ENCODE data around the gene CELA2B. TPM values are rescaled to one million over a fixed set of nuclear protein-coding genes. Genes with fewer than 3 reads are reported as not detected.
"Not testable (repeated sequence)": the region's sequence is repeated elsewhere in the genome, so short reads cannot be mapped to it uniquely, and the experiment has no call there.

Gene CELA2B
- polyA plus RNA-seq, 3 donors = not detected

DNA sequence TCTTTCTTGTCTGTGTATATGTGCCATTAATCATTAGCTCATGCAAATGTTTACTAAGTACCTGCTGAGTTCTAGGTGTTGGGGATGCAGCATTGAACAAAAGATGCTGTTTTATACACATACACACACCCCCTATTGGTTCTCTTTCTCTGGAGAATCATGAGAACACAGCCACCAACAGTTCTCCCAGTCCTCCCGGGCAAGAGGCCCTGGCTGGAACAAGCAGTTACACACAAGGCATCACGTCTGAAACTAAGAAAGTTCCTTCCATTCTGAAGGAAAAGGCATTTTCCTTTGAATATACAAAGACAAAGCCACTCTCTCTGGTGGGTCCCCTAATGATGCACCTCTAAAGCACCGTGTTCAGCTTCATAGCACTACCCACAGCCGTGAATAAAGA is 37.3 kb downstream of the CELA2B start:
- Histone ChIP-seq H3K9me3 (replicated peaks in 1 of 2; ENCODE audit: control insufficient read depth in 1 of 2, insufficient read depth in 1 of 2, low read length in 2 of 2) (no peaks in the 10 kb centered on the region), H3K9ac (ENCODE audit: insufficient read depth, low read length, poor library complexity, severe bottlenecking) (no peak overlapping the region), H3K36me3 (replicated peaks in 1 of 2; ENCODE audit: control insufficient read depth in 1 of 2, insufficient read depth in 2 of 2, low read length in 2 of 2) (peaks cover 16 to 46% of the 10 kb centered on the region in 2 donors), H2AFZ (ENCODE audit: insufficient read depth, low read depth, low read length, poor library complexity, severe bottlenecking) (no peak overlapping the region), H3K79me2 (ENCODE audit: insufficient read depth, low read length) (no peaks in the 10 kb centered on the region), H4K20me1 (ENCODE audit: insufficient read depth, low read length) (peaks cover 24% of the 10 kb centered on the region), H3K4me2 (replicated peaks; ENCODE audit: extremely low read depth, low read length, poor library complexity, severe bottlenecking) (no peak overlapping the region), H3K27ac (ENCODE audit: low read depth in 1 of 2, low read length in 2 of 2) (no peak overlapping the region), H3K27me3 (ENCODE audit: control insufficient read depth in 2 of 2, insufficient read depth in 2 of 2, low read length in 2 of 2) (no peaks in the 10 kb centered on the region), H3K4me3 (replicated peaks in 1 of 3; ENCODE audit: low read depth in 2 of 3, low read length in 3 of 3) (no peak overlapping the region), H3K4me1 (ENCODE audit: control insufficient read depth in 1 of 2, insufficient read depth in 2 of 2, low read length in 2 of 2) (peaks cover 8 to 10% of the 10 kb centered on the region in 2 donors)
- Mint-ChIP-seq H3K27me3 (ENCODE audit: low read depth in 3 of 3) (peaks cover 0 to 4% (median 2%) of the 10 kb centered on the region in 3 donors), H3K4me3 (no peak overlapping the region), H3K36me3 (peaks cover 55 to 70% of the 10 kb centered on the region in 2 donors), H3K4me1 (peaks cover 9% of the 10 kb centered on the region), H3K27ac (peak overlapping the region in 3 of 7 donors; percentile 7 to 71 (median 62)), H3K9me3 (no peaks in the 10 kb centered on the region)
- intact Hi-C loops (cut with micrococcal nuclease) = no loop called here
- WGBS (ENCODE audit: insufficient coverage) = 100% methylated on average over 3 of the region's 4 CpGs
- DNase-seq = no peak
- no peak for TF ChIP-seq CTCF (IDR thresholded peaks at IDR 0.05)

DNA sequence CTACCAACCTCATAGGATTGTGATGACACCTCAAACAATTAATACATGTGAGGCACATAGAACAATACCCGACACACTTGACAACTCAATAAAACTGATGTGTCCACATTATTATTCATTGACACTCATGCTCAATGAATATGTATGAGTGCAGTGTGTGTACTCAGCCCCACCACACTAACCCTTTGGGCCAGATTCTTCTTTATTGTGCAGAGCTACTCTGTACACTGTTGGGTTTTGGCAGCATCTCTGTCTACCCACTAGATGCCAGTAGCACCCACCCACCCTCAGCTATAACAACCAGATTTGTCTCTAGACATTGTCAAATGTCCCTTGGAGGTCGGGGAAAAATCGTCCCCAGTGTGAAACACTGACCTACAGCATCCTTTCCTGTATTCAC is 38.0 kb downstream of the CELA2B start:
- H3K27me3 Mint-ChIP-seq (ENCODE audit: low read depth in 3 of 3) = peaks cover 0 to 4% (median 2%) of the 10 kb centered on the region in 3 donors
- Histone ChIP-seq H3K9ac (ENCODE audit: insufficient read depth, low read length, poor library complexity, severe bottlenecking) (no peak overlapping the region), H3K36me3 (replicated peaks in 1 of 2; ENCODE audit: control insufficient read depth in 1 of 2, insufficient read depth in 2 of 2, low read length in 2 of 2) (peaks cover 16 to 49% of the 10 kb centered on the region in 2 donors), H3K4me1 (ENCODE audit: control insufficient read depth in 1 of 2, insufficient read depth in 2 of 2, low read length in 2 of 2) (peaks cover 8 to 10% of the 10 kb centered on the region in 2 donors), H3K9me3 (replicated peaks in 1 of 2; ENCODE audit: control insufficient read depth in 1 of 2, insufficient read depth in 1 of 2, low read length in 2 of 2) (no peaks in the 10 kb centered on the region), H3K4me2 (replicated peaks; ENCODE audit: extremely low read depth, low read length, poor library complexity, severe bottlenecking) (no peak overlapping the region), H3K27me3 (ENCODE audit: control insufficient read depth in 2 of 2, insufficient read depth in 2 of 2, low read length in 2 of 2) (no peaks in the 10 kb centered on the region), H2AFZ (ENCODE audit: insufficient read depth, low read depth, low read length, poor library complexity, severe bottlenecking) (no peak overlapping the region), H3K79me2 (ENCODE audit: insufficient read depth, low read length) (no peaks in the 10 kb centered on the region), H3K4me3 (replicated peaks in 1 of 3; ENCODE audit: low read depth in 2 of 3, low read length in 3 of 3) (no peak overlapping the region), H3K27ac (ENCODE audit: low read depth in 1 of 2, low read length in 2 of 2) (no peak overlapping the region), H4K20me1 (ENCODE audit: insufficient read depth, low read length) (peaks cover 24% of the 10 kb centered on the region)
- WGBS (ENCODE audit: insufficient coverage) = 100% methylated on average over 2 of the region's 3 CpGs
- peaks cover 9% of the 10 kb centered on the region for H3K4me1 Mint-ChIP-seq
- TF ChIP-seq CTCF (IDR thresholded peaks at IDR 0.05) = no peak
- peaks cover 53 to 70% of the 10 kb centered on the region in 2 donors for H3K36me3 Mint-ChIP-seq
- no peak for DNase-seq
- H3K27ac Mint-ChIP-seq = peak overlapping the region in 1 of 7 donors; percentile 80
- intact Hi-C loops (cut with micrococcal nuclease) = no loop called here
- H3K4me3 Mint-ChIP-seq = no peak overlapping the region
- no peaks in the 10 kb centered on the region for H3K9me3 Mint-ChIP-seq

DNA sequence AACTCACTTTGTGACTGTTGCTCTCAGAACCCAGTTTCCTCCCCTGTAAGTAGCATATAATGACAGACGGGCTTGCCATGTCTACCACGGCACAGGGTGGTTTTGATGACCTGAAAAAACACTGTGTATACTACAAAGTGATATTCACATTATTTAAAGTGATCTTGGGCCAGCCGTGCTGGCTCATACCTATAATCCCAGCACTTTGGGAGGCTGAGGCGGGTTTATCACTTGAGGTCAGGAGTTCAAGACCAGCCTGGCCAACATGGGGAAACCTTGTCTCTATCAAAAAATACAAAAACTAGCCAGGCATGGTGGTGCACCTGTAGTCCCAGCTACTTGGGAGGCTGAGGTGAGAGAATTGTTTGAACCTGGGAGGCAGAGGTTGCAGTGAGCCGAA is 38.7 kb downstream of the CELA2B start:
- H3K79me2 ChIP-seq (ENCODE audit: insufficient read depth, low read length); H3K9me3 Mint-ChIP-seq; H3K4me2 ChIP-seq (replicated peaks; ENCODE audit: extremely low read depth, low read length, poor library complexity, severe bottlenecking); H2AFZ ChIP-seq (ENCODE audit: insufficient read depth, low read depth, low read length, poor library complexity, severe bottlenecking); H3K4me1 ChIP-seq (ENCODE audit: control insufficient read depth in 1 of 2, insufficient read depth in 2 of 2, low read length in 2 of 2); H3K27me3 ChIP-seq (ENCODE audit: control insufficient read depth in 2 of 2, insufficient read depth in 2 of 2, low read length in 2 of 2); H3K4me1 Mint-ChIP-seq; H3K9ac ChIP-seq (ENCODE audit: insufficient read depth, low read length, poor library complexity, severe bottlenecking); H3K27ac ChIP-seq (ENCODE audit: low read depth in 1 of 2, low read length in 2 of 2); H3K4me3 Mint-ChIP-seq; H3K9me3 ChIP-seq (replicated peaks in 1 of 2; ENCODE audit: control insufficient read depth in 1 of 2, insufficient read depth in 1 of 2, low read length in 2 of 2); H3K4me3 ChIP-seq (replicated peaks in 1 of 3; ENCODE audit: low read depth in 2 of 3, low read length in 3 of 3); H3K27me3 Mint-ChIP-seq (ENCODE audit: low read depth in 3 of 3); DNase-seq; intact Hi-C loops (cut with micrococcal nuclease): not testable (repeated sequence)
- H3K36me3 Mint-ChIP-seq = peaks cover 53 to 72% of the 10 kb centered on the region in 2 donors
- peak overlapping the region in 4 of 7 donors; percentile 7 to 80 (median 48) for H3K27ac Mint-ChIP-seq
- peaks cover 16 to 49% of the 10 kb centered on the region in 2 donors for H3K36me3 ChIP-seq (replicated peaks in 1 of 2; ENCODE audit: control insufficient read depth in 1 of 2, insufficient read depth in 2 of 2, low read length in 2 of 2)
- peaks cover 24% of the 10 kb centered on the region for H4K20me1 ChIP-seq (ENCODE audit: insufficient read depth, low read length)
- no CpG with 5 or more reads among the region's 5 CpGs for WGBS (ENCODE audit: insufficient coverage)
